Uterus (tissue), 4 donors: ENCODE data around the gene RHCG. TPM values are rescaled to one million over a fixed set of nuclear protein-coding genes. Genes with fewer than 3 reads are reported as not detected.

ENCODE experiments used
- DNase-seq, 2 donors: peaks; one replicate each; pipeline ENCODE4 v3.0.0-alpha.2; 2019 to 2020
- H3K27ac ChIP-seq, 2 donors: fragments of 200-600 bp; sonication (generic); 1 replicate in 1 of 2; 2 replicates in 1 of 2; pipeline ENCODE4 v1.5.1; 2016 to 2018
- H3K27me3 ChIP-seq, 2 donors: fragments of 200-600 bp; sonication (generic); one replicate each; pipeline ENCODE4 v1.5.1; 2018 to 2019; ENCODE audit warnings: control low read depth in 1 of 2
- H3K36me3 ChIP-seq, 2 donors: fragments of 200-600 bp; sonication (generic); one replicate each; pipeline ENCODE4 v1.5.1; 2019; ENCODE audit warnings: control low read depth in 1 of 2
- H3K4me1 ChIP-seq, 2 donors: fragments of 200-600 bp; sonication (generic); one replicate each; pipeline ENCODE4 v1.5.1; 2018 to 2019; ENCODE audit warnings: control low read depth in 1 of 2
- H3K4me3 ChIP-seq, 2 donors: fragments of 200-600 bp; sonication (generic); 1 replicate in 1 of 2; 2 replicates in 1 of 2; pipeline ENCODE4 v1.5.1; 2018 to 2019; ENCODE audit warnings: mild to moderate bottlenecking in 1 of 2
- H3K9me3 ChIP-seq, 2 donors: fragments of 200-600 bp; sonication (generic); one replicate each; pipeline ENCODE4 v1.5.1; 2019; ENCODE audit warnings: control low read depth in 1 of 2
- CTCF ChIP-seq, 4 experiments: fragments of 200-600 bp in 2 of 4; fragments of 450-650 bp in 2 of 4; sonication (generic) in 2 of 4; IDR thresholded peaks; one replicate each; pipeline ENCODE4 v1.5.1; 2016 to 2019; ENCODE audit warnings: antibody characterized with exemption in 4 of 4, mild to moderate bottlenecking in 2 of 4, moderate library complexity in 1 of 4
- POLR2A ChIP-seq, 2 donors: fragments of 450-650 bp; IDR thresholded peaks; one replicate each; pipeline ENCODE4 v1.6.1; 2016; ENCODE audit warnings: antibody characterized with exemption in 2 of 2, mild to moderate bottlenecking in 1 of 2, moderate library complexity in 1 of 2
- intact Hi-C: fragments of 100-400 bp; cut with DNase I; formaldehyde crosslinking; loops from one replicate; pipeline ENCODE4 v1.15.1; 2023; ENCODE audit warnings: low total_unique reads
- total RNA-seq, 4 donors: library from RNA; depleted of rRNA in 3 of 4; stranded (reverse); fragments of >200 nt in 3 of 4; gene quantifications; one replicate each; pipeline versions ENCODE4 v1.1.0 to v1.2.4, GENCODE V29; 2014 to 2023
- donor health status: DM: yes; HTN: yes; CAD: no.

RHCG gene
- total RNA-seq, 4 donors from 2014 or later: 0.14 to 2.9 (median 0.58) TPM; not detected in 1

GRCh38 chr15:89463113-89463512, 33.3 kb downstream of the RHCG start:
- no peak overlapping the region for H3K4me3 ChIP-seq
- intact Hi-C loops: no loop called here
- H3K27me3 ChIP-seq: no peaks in the 10 kb centered on the region
- no peak overlapping the region for H3K27ac ChIP-seq
- H3K36me3 ChIP-seq: no peaks in the 10 kb centered on the region
- no peaks in the 10 kb centered on the region for H3K4me1 ChIP-seq
- H3K9me3 ChIP-seq: no peaks in the 10 kb centered on the region
- DNase-seq: no peak
- TF ChIP-seq CTCF (IDR thresholded peaks at IDR 0.05) (no peak), POLR2A (IDR thresholded peaks at IDR 0.05) (no peak)

GRCh38 chr15:89462198-89462912, 34.0 kb downstream of the RHCG start:
- no peaks in the 10 kb centered on the region for H3K4me1 ChIP-seq
- no peak overlapping the region for H3K27ac ChIP-seq
- no peaks in the 10 kb centered on the region for H3K9me3 ChIP-seq
- H3K36me3 ChIP-seq: no peaks in the 10 kb centered on the region
- DNase-seq: no peak
- no peaks in the 10 kb centered on the region for H3K27me3 ChIP-seq
- TF ChIP-seq POLR2A (IDR thresholded peaks at IDR 0.05): no peak
- no peak for TF ChIP-seq CTCF (IDR thresholded peaks at IDR 0.05)
- no peak overlapping the region for H3K4me3 ChIP-seq
- intact Hi-C loops: no loop called here

GRCh38 chr15:89461386-89461785, 35.0 kb downstream of the RHCG start:
- no peak for DNase-seq

GRCh38 chr15:89460048-89460447, 36.3 kb downstream of the RHCG start:
- H3K4me1 ChIP-seq: no peaks in the 10 kb centered on the region
- DNase-seq: no peak
- H3K27me3 ChIP-seq: no peaks in the 10 kb centered on the region
- H3K9me3 ChIP-seq: no peaks in the 10 kb centered on the region
- no peak overlapping the region for H3K4me3 ChIP-seq
- no peaks in the 10 kb centered on the region for H3K36me3 ChIP-seq
- TF ChIP-seq CTCF (IDR thresholded peaks at IDR 0.05): no peak
- no peak for TF ChIP-seq POLR2A (IDR thresholded peaks at IDR 0.05)
- intact Hi-C loops: no loop called here
- H3K27ac ChIP-seq: no peak overlapping the region

More at GRCh38 chr15:89461386-89461785, 35.0 kb downstream of the RHCG start:
- intact Hi-C loops: no loop called here
- Histone ChIP-seq H3K27me3 (no peaks in the 10 kb centered on the region), H3K27ac (no peak overlapping the region), H3K4me1 (no peaks in the 10 kb centered on the region), H3K36me3 (no peaks in the 10 kb centered on the region), H3K4me3 (no peak overlapping the region), H3K9me3 (no peaks in the 10 kb centered on the region)
- no peak for TF ChIP-seq POLR2A (IDR thresholded peaks at IDR 0.05)
- no peak for TF ChIP-seq CTCF (IDR thresholded peaks at IDR 0.05)

- H3K27me3 ChIP-seq: no peaks in the 10 kb centered on the region
- H3K4me1 ChIP-seq: no peaks in the 10 kb centered on the region
- DNase-seq: no peak
- H3K4me3 ChIP-seq: no peak overlapping the region
- H3K36me3 ChIP-seq: no peaks in the 10 kb centered on the region
- intact Hi-C loops: no loop called here
- no peaks in the 10 kb centered on the region for H3K9me3 ChIP-seq
- H3K27ac ChIP-seq: no peak overlapping the region
- no peak for TF ChIP-seq POLR2A (IDR thresholded peaks at IDR 0.05)
- no peak for TF ChIP-seq CTCF (IDR thresholded peaks at IDR 0.05)
These were observed 36.9 kb downstream of the RHCG start for GRCh38 chr15:89459271-89460038.
